ENCODE results near the gene HBE1.

GRCh38 chr11:5232176-5232575 lies 37.6 kb downstream of the HBE1 start:
- TF ChIP-seq, protein P1, sequence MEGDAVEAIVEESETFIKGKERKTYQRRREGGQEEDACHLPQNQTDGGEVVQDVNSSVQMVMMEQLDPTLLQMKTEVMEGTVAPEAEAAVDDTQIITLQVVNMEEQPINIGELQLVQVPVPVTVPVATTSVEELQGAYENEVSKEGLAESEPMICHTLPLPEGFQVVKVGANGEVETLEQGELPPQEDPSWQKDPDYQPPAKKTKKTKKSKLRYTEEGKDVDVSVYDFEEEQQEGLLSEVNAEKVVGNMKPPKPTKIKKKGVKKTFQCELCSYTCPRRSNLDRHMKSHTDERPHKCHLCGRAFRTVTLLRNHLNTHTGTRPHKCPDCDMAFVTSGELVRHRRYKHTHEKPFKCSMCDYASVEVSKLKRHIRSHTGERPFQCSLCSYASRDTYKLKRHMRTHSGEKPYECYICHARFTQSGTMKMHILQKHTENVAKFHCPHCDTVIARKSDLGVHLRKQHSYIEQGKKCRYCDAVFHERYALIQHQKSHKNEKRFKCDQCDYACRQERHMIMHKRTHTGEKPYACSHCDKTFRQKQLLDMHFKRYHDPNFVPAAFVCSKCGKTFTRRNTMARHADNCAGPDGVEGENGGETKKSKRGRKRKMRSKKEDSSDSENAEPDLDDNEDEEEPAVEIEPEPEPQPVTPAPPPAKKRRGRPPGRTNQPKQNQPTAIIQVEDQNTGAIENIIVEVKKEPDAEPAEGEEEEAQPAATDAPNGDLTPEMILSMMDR (IDR thresholded peaks at IDR 0.05) = no peak
- no peak for TF ChIP-seq POLR2A (IDR thresholded peaks at IDR 0.05)

Measured in right lobe of liver (tissue), 4 donors.